Endodermal cell (in vitro differentiated cells): ENCODE measurements around the gene NINJ2. TPM values are rescaled to one million over a fixed set of nuclear protein-coding genes. Genes with fewer than 3 reads are reported as not detected.

Experiments
- DNase-seq: peaks from one replicate; pipeline ENCODE4 v3.0.0-alpha.2; 2017
- H3K27ac ChIP-seq: 2 replicates; pipeline ENCODE4 v1.5.1; 2013; ENCODE audit warnings: mild to moderate bottlenecking, low read depth, low read length, moderate library complexity
- H3K27me3 ChIP-seq: 2 replicates; pipeline ENCODE4 v1.6.1; 2013; ENCODE audit warnings: mild to moderate bottlenecking, low read length, moderate library complexity; ENCODE audit not compliant: insufficient read depth, control insufficient read depth, poor library complexity, severe bottlenecking
- H3K36me3 ChIP-seq: 2 replicates; pipeline ENCODE4 v1.7.0; 2013; ENCODE audit warnings: mild to moderate bottlenecking, low read length, moderate library complexity; ENCODE audit not compliant: control insufficient read depth, insufficient read depth
- H3K4me1 ChIP-seq: one replicate; pipeline ENCODE4 v1.7.0; 2013; ENCODE audit warnings: low read length; ENCODE audit not compliant: control insufficient read depth, insufficient read depth
- H3K4me3 ChIP-seq: 2 replicates; pipeline ENCODE4 v1.5.1; 2013; ENCODE audit warnings: mild to moderate bottlenecking, low read length, moderate library complexity
- H3K9ac ChIP-seq: 2 replicates; pipeline ENCODE4 v1.6.1; 2013; ENCODE audit warnings: mild to moderate bottlenecking, low read length, moderate library complexity; ENCODE audit not compliant: poor library complexity, severe bottlenecking; ENCODE audit errors: extremely low read depth
- H3K9me3 ChIP-seq: 2 replicates; pipeline ENCODE4 v1.6.1; 2013; ENCODE audit warnings: mild to moderate bottlenecking, low read length, moderate library complexity; ENCODE audit not compliant: control insufficient read depth
- H3K27ac Mint-ChIP-seq: 2 replicates; pipeline ENCODE4 v1.8.0; 2020; ENCODE audit warnings: mixed read lengths
- H3K27me3 Mint-ChIP-seq: 2 replicates; pipeline ENCODE4 v1.8.0; 2021; ENCODE audit warnings: mild to moderate bottlenecking, mixed read lengths; ENCODE audit not compliant: insufficient read depth
- H3K36me3 Mint-ChIP-seq: 2 replicates; pipeline ENCODE4 v1.8.0; 2020; ENCODE audit warnings: low read depth, mixed read lengths
- H3K4me1 Mint-ChIP-seq: 2 replicates; pipeline ENCODE4 v1.8.0; 2020; ENCODE audit warnings: mixed read lengths
- H3K4me3 Mint-ChIP-seq: 2 replicates; pipeline ENCODE4 v1.8.0; 2020; ENCODE audit warnings: mild to moderate bottlenecking, moderate library complexity, mixed read lengths
- H3K9me3 Mint-ChIP-seq: 2 replicates; pipeline ENCODE4 v1.8.0; 2020; ENCODE audit warnings: mild to moderate bottlenecking, mixed read lengths
- WGBS, 2 experiments: methylation state at CpG; one replicate each; pipeline versions ENCODE4 v1.1.5 to v1.1.7; 2013; ENCODE audit warnings: missing lambda C conversion rate in 2 of 2, mixed read lengths in 1 of 2; ENCODE audit not compliant: insufficient coverage in 1 of 2, insufficient read length in 1 of 2; 5-methylcytosine and 5-hydroxymethylcytosine counted together
- total RNA-seq, 2 donors: library from RNA; stranded (reverse); fragmentation: NEBNext Ultra II Directional in 1 of 2; extraction: Animal tissue kit (Norgen Biotek cat#: 25700) in 1 of 2; gene quantifications; 2 replicates in 1 of 2; 3 replicates in 1 of 2; pipeline ENCODE4 v1.2.1, GENCODE V29; 2021
- TF ChIP-seq, protein P1 (sequence below): fragments of 200-600 bp; sonication (generic); conservative IDR thresholded peaks from 2 replicates; pipeline ENCODE4 v1.5.0; 2021; ENCODE audit warnings: antibody characterized with exemption, mild to moderate bottlenecking

The NINJ2 gene
- total RNA-seq, 2 donors from 2014 or later = 0.73 to 5.1 TPM

DNA sequence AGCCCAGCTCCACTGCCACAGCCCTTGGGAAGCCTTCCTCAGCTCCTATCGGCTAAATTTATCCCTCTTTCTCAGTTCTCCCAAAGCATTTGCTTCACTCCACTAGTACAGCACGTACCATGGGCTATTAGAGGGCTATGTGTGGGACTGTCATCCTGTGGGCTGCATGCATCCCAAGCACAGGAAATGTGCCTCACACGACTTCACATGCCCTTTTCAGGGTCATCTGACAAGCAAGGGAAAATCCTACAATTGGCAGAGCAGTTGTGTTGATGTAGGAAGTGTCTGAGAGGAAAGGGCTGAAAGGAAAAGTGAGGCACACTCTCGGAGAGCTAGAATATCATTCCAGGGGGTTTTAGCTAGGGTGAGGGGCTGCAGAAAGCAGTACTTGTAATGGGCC is 47.6 kb downstream of the NINJ2 start:
- H3K27ac ChIP-seq = no peak overlapping the region
- no peaks in the 10 kb centered on the region for H3K9me3 ChIP-seq
- no peak for DNase-seq
- H3K36me3 ChIP-seq = no peaks in the 10 kb centered on the region
- no peaks in the 10 kb centered on the region for H3K36me3 Mint-ChIP-seq
- TF ChIP-seq, protein P1, sequence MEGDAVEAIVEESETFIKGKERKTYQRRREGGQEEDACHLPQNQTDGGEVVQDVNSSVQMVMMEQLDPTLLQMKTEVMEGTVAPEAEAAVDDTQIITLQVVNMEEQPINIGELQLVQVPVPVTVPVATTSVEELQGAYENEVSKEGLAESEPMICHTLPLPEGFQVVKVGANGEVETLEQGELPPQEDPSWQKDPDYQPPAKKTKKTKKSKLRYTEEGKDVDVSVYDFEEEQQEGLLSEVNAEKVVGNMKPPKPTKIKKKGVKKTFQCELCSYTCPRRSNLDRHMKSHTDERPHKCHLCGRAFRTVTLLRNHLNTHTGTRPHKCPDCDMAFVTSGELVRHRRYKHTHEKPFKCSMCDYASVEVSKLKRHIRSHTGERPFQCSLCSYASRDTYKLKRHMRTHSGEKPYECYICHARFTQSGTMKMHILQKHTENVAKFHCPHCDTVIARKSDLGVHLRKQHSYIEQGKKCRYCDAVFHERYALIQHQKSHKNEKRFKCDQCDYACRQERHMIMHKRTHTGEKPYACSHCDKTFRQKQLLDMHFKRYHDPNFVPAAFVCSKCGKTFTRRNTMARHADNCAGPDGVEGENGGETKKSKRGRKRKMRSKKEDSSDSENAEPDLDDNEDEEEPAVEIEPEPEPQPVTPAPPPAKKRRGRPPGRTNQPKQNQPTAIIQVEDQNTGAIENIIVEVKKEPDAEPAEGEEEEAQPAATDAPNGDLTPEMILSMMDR = no peak
- H3K4me3 Mint-ChIP-seq = no peak overlapping the region
- H3K27me3 ChIP-seq = no peaks in the 10 kb centered on the region
- H3K9me3 Mint-ChIP-seq = no peaks in the 10 kb centered on the region
- H3K4me1 ChIP-seq = no peaks in the 10 kb centered on the region
- H3K9ac ChIP-seq = no peak overlapping the region
- 71 to 90% methylated on average over 2 to 4 of the region's 4 CpGs for WGBS, 2 experiments
- peaks cover 24% of the 10 kb centered on the region for H3K4me1 Mint-ChIP-seq
- H3K4me3 ChIP-seq = no peak overlapping the region
- peaks cover 3% of the 10 kb centered on the region for H3K27me3 Mint-ChIP-seq
- H3K27ac Mint-ChIP-seq = no peak overlapping the region

DNA sequence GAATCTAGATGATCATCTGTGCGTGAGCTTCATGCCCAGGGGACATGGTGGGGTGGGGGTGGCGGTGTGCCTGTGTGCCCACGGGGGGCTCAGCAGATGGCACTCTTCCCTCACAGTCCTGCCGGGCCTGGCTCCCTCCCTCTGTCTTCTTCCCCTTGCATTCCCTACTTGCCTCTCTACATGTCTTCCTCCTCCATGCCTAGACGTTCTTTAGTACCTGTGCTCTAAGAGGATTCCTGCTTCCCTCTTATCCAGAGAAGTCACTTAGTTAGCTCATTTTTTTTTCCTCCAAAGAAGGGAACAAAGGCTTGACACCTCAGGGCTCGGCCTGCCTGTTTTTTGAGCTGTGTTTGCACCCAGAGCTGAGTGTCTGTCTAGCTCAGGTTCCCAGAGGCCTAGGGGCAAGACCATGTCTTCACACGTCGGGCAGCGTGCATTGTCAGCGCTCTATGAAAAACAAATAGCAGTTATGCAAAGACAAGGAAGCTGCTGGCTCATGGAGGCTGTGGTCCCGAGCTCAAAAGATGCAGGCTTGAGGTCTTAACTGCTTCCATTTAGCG is 48.8 kb downstream of the NINJ2 start:
- Mint-ChIP-seq H3K27ac (peak overlapping the region; percentile 37), H3K4me1 (peaks cover 24% of the 10 kb centered on the region), H3K4me3 (no peak overlapping the region), H3K36me3 (no peaks in the 10 kb centered on the region), H3K27me3 (peaks cover 3% of the 10 kb centered on the region), H3K9me3 (no peaks in the 10 kb centered on the region)
- TF ChIP-seq, protein P1 = peak; percentile 87
- no peak overlapping the region for H3K4me3 ChIP-seq
- H3K4me1 ChIP-seq = no peaks in the 10 kb centered on the region
- no peaks in the 10 kb centered on the region for H3K27me3 ChIP-seq
- H3K9me3 ChIP-seq = no peaks in the 10 kb centered on the region
- no peaks in the 10 kb centered on the region for H3K36me3 ChIP-seq
- H3K9ac ChIP-seq = no peak overlapping the region
- no peak overlapping the region for H3K27ac ChIP-seq
- WGBS, 2 experiments = 76 to 86% methylated on average over 8 to 12 of the region's 12 CpGs
- DNase-seq = peak; percentile 86

DNA sequence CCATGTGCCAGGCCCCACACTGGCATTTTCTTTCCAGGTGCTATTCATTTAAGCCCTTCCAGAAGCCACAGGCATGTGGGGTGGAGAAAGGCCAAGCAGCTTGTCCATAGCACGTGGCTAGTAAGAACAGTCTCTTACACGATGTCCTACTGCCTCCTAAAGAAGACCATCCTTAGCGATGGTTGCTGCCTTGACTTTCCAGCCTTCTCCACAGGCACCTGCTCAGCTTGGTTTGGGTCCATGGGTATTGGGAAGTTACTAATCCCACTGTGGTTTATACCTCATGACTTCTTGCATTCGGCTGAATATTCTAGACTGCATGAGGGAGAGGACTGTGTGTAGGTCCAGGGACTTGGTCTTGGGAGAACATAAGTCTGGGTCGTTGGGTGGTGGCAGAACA is 49.2 kb downstream of the NINJ2 start:
- Mint-ChIP-seq H3K27me3 (peaks cover 3% of the 10 kb centered on the region), H3K36me3 (no peaks in the 10 kb centered on the region), H3K27ac (no peak overlapping the region), H3K4me3 (no peak overlapping the region), H3K4me1 (peaks cover 24% of the 10 kb centered on the region), H3K9me3 (no peaks in the 10 kb centered on the region)
- TF ChIP-seq, protein P1 = no peak
- Histone ChIP-seq H3K4me3 (no peak overlapping the region), H3K4me1 (no peaks in the 10 kb centered on the region), H3K27ac (no peak overlapping the region), H3K27me3 (no peaks in the 10 kb centered on the region), H3K36me3 (no peaks in the 10 kb centered on the region), H3K9ac (no peak overlapping the region), H3K9me3 (no peaks in the 10 kb centered on the region)
- DNase-seq = no peak
- 83 to 91% methylated on average over 4 to 5 of the region's 5 CpGs for WGBS, 2 experiments
